Lower lobe of right lung (tissue), 2 donors: ENCODE measurements around the gene H19. TPM values are rescaled to one million over a fixed set of nuclear protein-coding genes. Genes with fewer than 3 reads are reported as not detected.

Source experiments
- ATAC-seq, 2 donors: fragments of 200-7000 bp; cut with Tn5 transposase; one replicate each; pipeline ENCODE4 v1.9.1; 2020 to 2022; ENCODE audit warnings: mild to moderate bottlenecking in 2 of 2, moderate library complexity in 2 of 2
- DNase-seq: peaks from one replicate; pipeline ENCODE4 v3.0.0-alpha.2; 2020
- H3K27ac ChIP-seq: fragments of 200-600 bp; one replicate; pipeline ENCODE4 v1.8.0; 2022
- H3K27me3 ChIP-seq: fragments of 200-600 bp; one replicate; pipeline ENCODE4 v1.8.0; 2022; ENCODE audit warnings: low read depth
- H3K36me3 ChIP-seq: fragments of 200-600 bp; one replicate; pipeline ENCODE4 v1.8.0; 2022; ENCODE audit warnings: mild to moderate bottlenecking
- H3K4me1 ChIP-seq: fragments of 200-600 bp; one replicate; pipeline ENCODE4 v1.8.0; 2022
- H3K4me3 ChIP-seq: fragments of 200-600 bp; one replicate; pipeline ENCODE4 v1.8.0; 2022; ENCODE audit warnings: mild to moderate bottlenecking
- H3K9me3 ChIP-seq: fragments of 200-600 bp; one replicate; pipeline ENCODE4 v1.8.0; 2022
- intact Hi-C: fragments of 100-400 bp; cut with DNase I; formaldehyde crosslinking; loops from one replicate; pipeline ENCODE4 v1.11.0; 2022
- total RNA-seq: library from RNA; stranded (reverse); fragmentation: NEBNext Ultra II Directional; extraction: Animal tissue kit (Norgen Biotek cat#: 25700); gene quantifications from one replicate; pipeline ENCODE4 v1.2.1, GENCODE V29; 2021
- TF ChIP-seq, protein P1 (sequence below): fragments of 200-600 bp; IDR thresholded peaks from one replicate; pipeline ENCODE4 v1.8.0; 2022; ENCODE audit warnings: antibody characterized with exemption, mild to moderate bottlenecking
- donor health status: DM: no; HTN: yes; CAD: no; lungs with severe emphysema.

H19 gene
- total RNA-seq, 1 donor from 2014 or later, result 87.6 TPM

DNA sequence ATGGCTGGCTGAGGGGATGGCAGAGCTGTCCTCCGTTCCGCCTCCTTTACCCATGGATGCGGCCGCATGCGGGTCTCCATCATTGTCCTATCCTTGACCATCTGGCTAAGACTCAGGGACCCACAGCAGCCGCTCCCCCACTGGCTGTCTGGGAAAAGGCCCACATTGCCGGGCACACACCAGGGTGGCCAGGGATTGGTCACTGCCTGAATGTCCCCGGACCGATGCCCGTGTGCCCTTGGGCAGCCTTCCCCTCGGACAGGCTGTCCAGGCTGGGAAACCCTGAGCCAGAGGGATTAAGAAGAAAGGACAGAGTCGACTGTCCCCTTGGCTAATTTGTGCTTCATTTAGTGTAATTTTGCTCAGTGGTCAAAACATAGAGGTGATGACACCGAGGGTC, 22.5 kb downstream of the H19 start:
- TF ChIP-seq, protein P1, sequence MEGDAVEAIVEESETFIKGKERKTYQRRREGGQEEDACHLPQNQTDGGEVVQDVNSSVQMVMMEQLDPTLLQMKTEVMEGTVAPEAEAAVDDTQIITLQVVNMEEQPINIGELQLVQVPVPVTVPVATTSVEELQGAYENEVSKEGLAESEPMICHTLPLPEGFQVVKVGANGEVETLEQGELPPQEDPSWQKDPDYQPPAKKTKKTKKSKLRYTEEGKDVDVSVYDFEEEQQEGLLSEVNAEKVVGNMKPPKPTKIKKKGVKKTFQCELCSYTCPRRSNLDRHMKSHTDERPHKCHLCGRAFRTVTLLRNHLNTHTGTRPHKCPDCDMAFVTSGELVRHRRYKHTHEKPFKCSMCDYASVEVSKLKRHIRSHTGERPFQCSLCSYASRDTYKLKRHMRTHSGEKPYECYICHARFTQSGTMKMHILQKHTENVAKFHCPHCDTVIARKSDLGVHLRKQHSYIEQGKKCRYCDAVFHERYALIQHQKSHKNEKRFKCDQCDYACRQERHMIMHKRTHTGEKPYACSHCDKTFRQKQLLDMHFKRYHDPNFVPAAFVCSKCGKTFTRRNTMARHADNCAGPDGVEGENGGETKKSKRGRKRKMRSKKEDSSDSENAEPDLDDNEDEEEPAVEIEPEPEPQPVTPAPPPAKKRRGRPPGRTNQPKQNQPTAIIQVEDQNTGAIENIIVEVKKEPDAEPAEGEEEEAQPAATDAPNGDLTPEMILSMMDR, result no peak
- Histone ChIP-seq H3K9me3 (no peaks in the 10 kb centered on the region), H3K4me1 (no peaks in the 10 kb centered on the region), H3K27ac (no peak overlapping the region), H3K27me3 (no peaks in the 10 kb centered on the region), H3K36me3 (no peaks in the 10 kb centered on the region), H3K4me3 (no peak overlapping the region)
- intact Hi-C loops, result no loop called here
- no peak for DNase-seq
- ATAC-seq, result no peak

DNA sequence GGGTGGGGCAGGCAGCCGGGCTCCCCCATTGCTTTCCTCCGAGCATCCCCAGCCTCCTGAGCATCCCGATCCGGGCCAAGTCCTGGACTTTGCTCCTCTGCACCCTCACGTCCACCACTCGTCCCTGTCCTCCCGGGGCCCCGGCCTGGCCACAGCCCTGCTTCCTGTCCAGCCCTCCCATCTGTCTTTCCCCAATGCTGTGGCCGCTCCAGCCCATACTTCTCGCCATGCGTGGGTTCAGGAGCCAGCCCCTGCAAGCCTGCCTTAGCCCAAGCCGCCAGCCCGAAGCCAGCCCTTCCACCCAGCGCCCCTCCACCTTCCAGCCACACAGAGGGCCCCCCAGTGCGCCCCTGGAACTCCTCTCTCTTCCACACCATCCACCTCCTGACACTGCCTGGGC, 26.7 kb downstream of the H19 start:
- Histone ChIP-seq H3K27me3 (no peaks in the 10 kb centered on the region), H3K4me1 (no peaks in the 10 kb centered on the region), H3K9me3 (no peaks in the 10 kb centered on the region), H3K36me3 (no peaks in the 10 kb centered on the region), H3K27ac (no peak overlapping the region), H3K4me3 (no peak overlapping the region)
- TF ChIP-seq, protein P1, result no peak
- intact Hi-C loops, result no loop called here
- DNase-seq, result peak; percentile 12
- no peak for ATAC-seq

DNA sequence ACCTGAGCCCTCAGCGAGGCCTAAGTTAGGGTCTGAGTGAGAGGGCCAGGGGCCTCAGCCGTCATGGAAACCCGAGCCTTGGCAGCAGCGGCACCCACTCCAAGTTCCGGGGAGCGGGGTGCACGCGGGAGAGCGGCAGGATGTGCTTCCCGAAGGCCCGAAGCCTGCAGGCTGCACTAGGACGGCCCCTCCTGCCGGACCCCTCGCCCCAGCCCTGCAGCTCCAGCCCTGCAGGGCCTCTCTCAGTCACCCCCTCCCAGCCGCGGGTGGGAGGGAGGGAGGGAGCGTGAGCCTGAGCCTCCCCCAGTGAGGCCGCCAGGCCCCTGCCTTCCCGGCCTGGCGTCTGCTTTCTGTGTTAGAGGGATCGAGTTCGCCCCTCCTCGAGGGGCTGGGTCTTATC, 27.9 kb downstream of the H19 start:
- intact Hi-C loops, result no loop called here

DNA sequence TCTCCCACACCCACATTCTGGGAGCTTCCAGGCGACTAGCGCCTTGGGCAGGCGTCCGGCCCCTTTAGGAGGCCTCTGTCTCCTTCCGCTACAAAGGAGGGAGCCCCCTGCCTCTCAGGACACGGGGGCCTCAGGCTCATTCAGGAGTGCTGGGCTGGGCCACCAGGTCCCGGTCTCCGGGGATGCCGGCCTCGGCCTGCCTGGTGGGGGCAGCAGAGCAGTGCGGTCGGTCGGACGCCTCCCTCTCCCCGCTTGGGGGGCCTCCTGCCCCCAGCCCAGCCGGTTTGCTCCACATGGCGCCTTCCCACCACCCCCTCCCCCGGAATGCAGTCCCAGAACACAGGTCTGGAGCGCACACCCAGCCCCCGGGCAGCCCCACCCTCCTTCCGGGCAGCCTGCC, 28.6 kb downstream of the H19 start:
- H3K4me3 ChIP-seq, result no peak overlapping the region
- no peaks in the 10 kb centered on the region for H3K9me3 ChIP-seq
- H3K27ac ChIP-seq, result no peak overlapping the region
- no peaks in the 10 kb centered on the region for H3K36me3 ChIP-seq
- intact Hi-C loops, result no loop called here
- no peaks in the 10 kb centered on the region for H3K27me3 ChIP-seq
- DNase-seq (no peak), ATAC-seq (peak; percentile 51 to 61)
- H3K4me1 ChIP-seq, result no peaks in the 10 kb centered on the region
- TF ChIP-seq, protein P1, result no peak

More for the DNA sequence above, 27.9 kb downstream of the H19 start:
- Histone ChIP-seq H3K9me3 (no peaks in the 10 kb centered on the region), H3K27me3 (no peaks in the 10 kb centered on the region), H3K4me1 (no peaks in the 10 kb centered on the region), H3K36me3 (no peaks in the 10 kb centered on the region), H3K4me3 (no peak overlapping the region), H3K27ac (no peak overlapping the region)
- DNase-seq (no peak), ATAC-seq (no peak)
- TF ChIP-seq, protein P1, result no peak

DNA sequence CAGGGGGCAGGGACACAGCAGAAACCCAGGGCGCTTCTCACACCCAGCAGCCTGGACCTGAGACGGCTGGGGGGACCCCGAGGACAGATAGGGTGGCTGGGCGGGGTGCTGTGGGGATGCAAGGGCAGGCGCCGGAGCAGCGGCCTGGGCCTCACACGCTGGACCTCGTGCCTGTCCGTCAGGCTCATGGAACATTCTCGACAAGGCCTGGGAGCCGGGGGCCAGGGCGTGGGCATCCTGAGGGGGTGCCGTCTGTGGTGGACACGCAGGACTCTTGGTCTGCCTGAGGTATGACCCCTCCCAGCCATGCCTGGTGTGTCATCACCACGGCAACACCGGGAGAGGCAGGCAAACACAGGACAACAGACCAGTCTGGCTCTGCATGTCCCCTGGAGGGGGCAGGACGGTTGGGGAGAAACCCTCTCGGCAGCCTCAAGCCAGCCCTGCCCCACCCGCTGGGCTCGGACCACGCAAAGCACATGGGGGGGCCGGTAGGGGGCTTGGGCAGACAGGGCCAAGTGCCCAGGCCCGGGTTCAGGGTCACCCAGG, 29.1 kb downstream of the H19 start:
- Histone ChIP-seq H3K9me3 (no peaks in the 10 kb centered on the region), H3K36me3 (no peaks in the 10 kb centered on the region), H3K4me3 (no peak overlapping the region), H3K4me1 (no peaks in the 10 kb centered on the region), H3K27me3 (no peaks in the 10 kb centered on the region), H3K27ac (no peak overlapping the region)
- DNase-seq (peak; percentile 38), ATAC-seq (peak; percentile 71 to 75)
- intact Hi-C loops, result no loop called here
- TF ChIP-seq, protein P1, result no peak
